ENCODE results near the gene SCGN.

SCGN gene

GRCh38 chr6:25613415-25613814 lies 38.6 kb upstream of the SCGN start:
- no peak overlapping the region for H3K4me2 ChIP-seq (ENCODE audit: low read depth, low read length, poor library complexity, severe bottlenecking)
- TF ChIP-seq, protein P1, sequence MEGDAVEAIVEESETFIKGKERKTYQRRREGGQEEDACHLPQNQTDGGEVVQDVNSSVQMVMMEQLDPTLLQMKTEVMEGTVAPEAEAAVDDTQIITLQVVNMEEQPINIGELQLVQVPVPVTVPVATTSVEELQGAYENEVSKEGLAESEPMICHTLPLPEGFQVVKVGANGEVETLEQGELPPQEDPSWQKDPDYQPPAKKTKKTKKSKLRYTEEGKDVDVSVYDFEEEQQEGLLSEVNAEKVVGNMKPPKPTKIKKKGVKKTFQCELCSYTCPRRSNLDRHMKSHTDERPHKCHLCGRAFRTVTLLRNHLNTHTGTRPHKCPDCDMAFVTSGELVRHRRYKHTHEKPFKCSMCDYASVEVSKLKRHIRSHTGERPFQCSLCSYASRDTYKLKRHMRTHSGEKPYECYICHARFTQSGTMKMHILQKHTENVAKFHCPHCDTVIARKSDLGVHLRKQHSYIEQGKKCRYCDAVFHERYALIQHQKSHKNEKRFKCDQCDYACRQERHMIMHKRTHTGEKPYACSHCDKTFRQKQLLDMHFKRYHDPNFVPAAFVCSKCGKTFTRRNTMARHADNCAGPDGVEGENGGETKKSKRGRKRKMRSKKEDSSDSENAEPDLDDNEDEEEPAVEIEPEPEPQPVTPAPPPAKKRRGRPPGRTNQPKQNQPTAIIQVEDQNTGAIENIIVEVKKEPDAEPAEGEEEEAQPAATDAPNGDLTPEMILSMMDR (conservative IDR thresholded peaks at IDR 0.05; ENCODE audit: low read length) = no peak
- H3K9me3 ChIP-seq (ENCODE audit: insufficient read depth, low read depth, low read length) = no peaks in the 10 kb centered on the region
- no peaks in the 10 kb centered on the region for H4K20me1 ChIP-seq (ENCODE audit: insufficient read depth, low read length, poor library complexity, severe bottlenecking)
- H3F3A ChIP-seq (ENCODE audit: low read depth) = peaks cover 5% of the 10 kb centered on the region; the same call in 1 of the 2 replicates
- no peak overlapping the region for H3K9ac ChIP-seq (ENCODE audit: low read depth, low read length, poor library complexity, severe bottlenecking)
- H3K4me1 ChIP-seq (ENCODE audit: insufficient read depth, low read length, poor library complexity, severe bottlenecking) = peaks cover 60% of the 10 kb centered on the region
- no peaks in the 10 kb centered on the region for H3K79me2 ChIP-seq (ENCODE audit: insufficient read depth, low read length)
- H3K4me3 ChIP-seq (ENCODE audit: low read length, poor library complexity, severe bottlenecking) = no peak overlapping the region
- H2AFZ ChIP-seq (ENCODE audit: low read length) = no peak overlapping the region
- no peaks in the 10 kb centered on the region for H3K27me3 ChIP-seq (ENCODE audit: insufficient read depth, low read length, poor library complexity, severe bottlenecking)
- no peaks in the 10 kb centered on the region for H3K36me3 ChIP-seq (ENCODE audit: insufficient read depth, low read length)
- H3K9me2 ChIP-seq (replicated peaks; ENCODE audit: low read depth, low read length) = no peaks in the 10 kb centered on the region

GRCh38 chr6:25614052-25614451 lies 38.0 kb upstream of the SCGN start:
- Histone ChIP-seq H3K4me1 (ENCODE audit: insufficient read depth, low read length, poor library complexity, severe bottlenecking) (peaks cover 61% of the 10 kb centered on the region), H2AFZ (ENCODE audit: low read length) (no peak overlapping the region), H3K27me3 (ENCODE audit: insufficient read depth, low read length, poor library complexity, severe bottlenecking) (no peaks in the 10 kb centered on the region), H3K9me2 (replicated peaks; ENCODE audit: low read depth, low read length) (no peaks in the 10 kb centered on the region), H3K4me3 (ENCODE audit: low read length, poor library complexity, severe bottlenecking) (no peak overlapping the region), H3K9ac (ENCODE audit: low read depth, low read length, poor library complexity, severe bottlenecking) (no peak overlapping the region), H3K4me2 (ENCODE audit: low read depth, low read length, poor library complexity, severe bottlenecking) (no peak overlapping the region), H3K9me3 (ENCODE audit: insufficient read depth, low read depth, low read length) (no peaks in the 10 kb centered on the region), H3K79me2 (ENCODE audit: insufficient read depth, low read length) (no peaks in the 10 kb centered on the region), H4K20me1 (ENCODE audit: insufficient read depth, low read length, poor library complexity, severe bottlenecking) (no peaks in the 10 kb centered on the region), H3K36me3 (ENCODE audit: insufficient read depth, low read length) (no peaks in the 10 kb centered on the region), H3F3A (ENCODE audit: low read depth) (peaks cover 5% of the 10 kb centered on the region; the same call in 1 of the 2 replicates)
- TF ChIP-seq, protein P1 (conservative IDR thresholded peaks at IDR 0.05; ENCODE audit: low read length) = no peak
- TF ChIP-seq EZH2phosphoT487 (IDR thresholded peaks at IDR 0.05; ENCODE audit: borderline replicate concordance) = no peak

- Histone ChIP-seq H3K36me3 (ENCODE audit: insufficient read depth, low read length) (no peaks in the 10 kb centered on the region), H3K9ac (ENCODE audit: low read depth, low read length, poor library complexity, severe bottlenecking) (no peak overlapping the region), H3K79me2 (ENCODE audit: insufficient read depth, low read length) (no peaks in the 10 kb centered on the region), H3K27me3 (ENCODE audit: insufficient read depth, low read length, poor library complexity, severe bottlenecking) (no peaks in the 10 kb centered on the region), H3K9me3 (ENCODE audit: insufficient read depth, low read depth, low read length) (no peaks in the 10 kb centered on the region), H3K4me3 (ENCODE audit: low read length, poor library complexity, severe bottlenecking) (no peak overlapping the region), H2AFZ (ENCODE audit: low read length) (no peak overlapping the region), H4K20me1 (ENCODE audit: insufficient read depth, low read length, poor library complexity, severe bottlenecking) (no peaks in the 10 kb centered on the region), H3F3A (ENCODE audit: low read depth) (peaks cover 5% of the 10 kb centered on the region; the same call in 1 of the 2 replicates), H3K4me2 (ENCODE audit: low read depth, low read length, poor library complexity, severe bottlenecking) (no peak overlapping the region), H3K4me1 (ENCODE audit: insufficient read depth, low read length, poor library complexity, severe bottlenecking) (peaks cover 59% of the 10 kb centered on the region), H3K9me2 (replicated peaks; ENCODE audit: low read depth, low read length) (no peaks in the 10 kb centered on the region)
- TF ChIP-seq, protein P1 (conservative IDR thresholded peaks at IDR 0.05; ENCODE audit: low read length) = no peak
- TF ChIP-seq EZH2phosphoT487 (IDR thresholded peaks at IDR 0.05; ENCODE audit: borderline replicate concordance) = no peak
Measured at GRCh38 chr6:25615471-25615870, 36.5 kb upstream of the SCGN start.

All from Loucy (cell line).